Fibroblast of pulmonary artery (primary cell): ENCODE data around the gene MOB4.

Source experiments
- DNase-seq: peaks from one replicate; pipeline ENCODE4 v3.0.0-alpha.2; 2010; ENCODE audit warnings: low read depth
- H3K4me3 ChIP-seq: replicated peaks from 2 replicates; pipeline ENCODE4 v1.5.1; 2011; ENCODE audit warnings: low read depth, mild to moderate bottlenecking, control low read depth, low read length, moderate library complexity
- CTCF ChIP-seq: IDR thresholded peaks from 2 replicates; pipeline ENCODE4 v1.5.1; 2011; ENCODE audit warnings: mild to moderate bottlenecking, control low read depth, low read length, inconsistent platforms; ENCODE audit errors: missing control alignments

Gene MOB4

DNA sequence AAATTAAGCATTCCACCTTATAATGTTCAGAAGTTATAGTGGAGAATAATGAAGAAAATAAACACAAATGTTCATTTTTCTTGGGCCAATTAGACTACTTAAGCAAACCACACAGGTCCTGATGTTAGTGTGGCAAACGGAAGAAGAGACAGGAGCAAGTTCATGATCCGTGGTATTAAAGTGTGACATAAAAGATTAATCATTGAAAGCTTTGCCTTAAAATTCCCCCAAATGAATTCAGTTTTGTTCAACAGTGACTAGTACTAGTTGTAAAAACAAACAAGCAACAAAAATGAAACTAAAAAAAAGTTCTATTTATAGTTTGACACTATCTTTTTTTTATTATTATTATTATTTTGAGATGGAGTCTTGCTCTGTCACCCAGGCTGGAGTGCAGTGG lies 85.9 kb downstream of the MOB4 start:
- DNase-seq = no peak
- no peak for TF ChIP-seq CTCF
- H3K4me3 ChIP-seq = no peak overlapping the region
